AG09309 (cell line): ENCODE results near the gene XRCC3.
"Not testable (repeated sequence)": the region's sequence is repeated elsewhere in the genome, so short reads cannot be mapped to it uniquely, and the experiment has no call there.

ENCODE experiments used
- DNase-seq: peaks from one replicate; pipeline ENCODE4 v3.0.0-alpha.2; 2010; ENCODE audit warnings: low read depth
- H3K4me3 ChIP-seq: 2 replicates; pipeline ENCODE4 v1.5.1; 2011; ENCODE audit warnings: mild to moderate bottlenecking, low read depth, low read length, moderate library complexity; ENCODE audit not compliant: control insufficient read depth
- TF ChIP-seq, protein P1 (sequence below): IDR thresholded peaks from 2 replicates; pipeline ENCODE4 v1.5.1; 2011; ENCODE audit warnings: mild to moderate bottlenecking, low read depth, low read length, inconsistent platforms; ENCODE audit not compliant: insufficient read depth, control insufficient read depth; ENCODE audit errors: missing control alignments

The XRCC3 gene

DNA sequence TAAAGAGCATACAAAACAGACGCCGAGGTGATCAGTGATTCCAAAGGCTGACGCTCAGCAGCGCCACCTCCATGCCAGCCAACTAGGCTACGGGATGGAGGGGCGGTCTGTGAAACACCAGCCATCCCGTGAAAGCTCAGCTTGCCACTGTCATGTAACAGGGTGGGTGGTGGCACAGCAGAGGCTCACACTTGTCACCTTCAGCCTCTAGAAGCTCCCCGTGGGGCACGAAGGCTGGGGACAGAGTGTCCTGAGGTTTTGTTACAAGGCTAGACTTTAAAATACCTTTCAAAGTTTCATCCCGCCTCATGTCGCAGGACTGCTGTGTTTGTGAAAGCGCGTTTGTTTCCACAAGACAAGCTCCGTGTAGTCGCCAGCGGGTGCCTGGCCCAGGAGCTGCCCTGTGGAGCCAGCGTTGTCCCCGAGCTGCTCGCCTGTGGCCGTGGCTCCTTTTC, 20.7 kb downstream of the XRCC3 start:
- TF ChIP-seq, protein P1, sequence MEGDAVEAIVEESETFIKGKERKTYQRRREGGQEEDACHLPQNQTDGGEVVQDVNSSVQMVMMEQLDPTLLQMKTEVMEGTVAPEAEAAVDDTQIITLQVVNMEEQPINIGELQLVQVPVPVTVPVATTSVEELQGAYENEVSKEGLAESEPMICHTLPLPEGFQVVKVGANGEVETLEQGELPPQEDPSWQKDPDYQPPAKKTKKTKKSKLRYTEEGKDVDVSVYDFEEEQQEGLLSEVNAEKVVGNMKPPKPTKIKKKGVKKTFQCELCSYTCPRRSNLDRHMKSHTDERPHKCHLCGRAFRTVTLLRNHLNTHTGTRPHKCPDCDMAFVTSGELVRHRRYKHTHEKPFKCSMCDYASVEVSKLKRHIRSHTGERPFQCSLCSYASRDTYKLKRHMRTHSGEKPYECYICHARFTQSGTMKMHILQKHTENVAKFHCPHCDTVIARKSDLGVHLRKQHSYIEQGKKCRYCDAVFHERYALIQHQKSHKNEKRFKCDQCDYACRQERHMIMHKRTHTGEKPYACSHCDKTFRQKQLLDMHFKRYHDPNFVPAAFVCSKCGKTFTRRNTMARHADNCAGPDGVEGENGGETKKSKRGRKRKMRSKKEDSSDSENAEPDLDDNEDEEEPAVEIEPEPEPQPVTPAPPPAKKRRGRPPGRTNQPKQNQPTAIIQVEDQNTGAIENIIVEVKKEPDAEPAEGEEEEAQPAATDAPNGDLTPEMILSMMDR: no peak
- DNase-seq: no peak
- H3K4me3 ChIP-seq: no peak overlapping the region

DNA sequence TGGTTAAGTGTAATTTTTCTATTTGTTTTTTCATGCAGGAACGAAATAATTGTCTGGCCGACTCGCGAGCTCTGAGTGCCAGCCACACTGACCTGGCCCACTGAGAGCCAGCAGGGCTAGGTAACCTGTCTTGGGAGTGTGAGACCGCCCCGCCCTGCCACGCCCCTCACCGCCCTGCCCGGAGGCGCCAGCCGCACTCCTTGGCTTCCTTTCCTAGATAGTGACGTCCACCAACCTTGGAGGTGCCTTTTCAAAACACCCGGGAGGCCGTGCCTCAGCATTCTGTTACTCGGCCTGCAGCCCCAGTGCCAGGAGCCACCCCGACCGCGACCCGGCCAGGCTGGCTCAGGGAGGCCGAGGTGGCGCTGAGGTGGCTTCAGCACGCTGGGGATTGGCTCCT, 21.7 kb downstream of the XRCC3 start:
- DNase-seq: no peak
- no peak overlapping the region for H3K4me3 ChIP-seq
- TF ChIP-seq, protein P1: no peak

DNA sequence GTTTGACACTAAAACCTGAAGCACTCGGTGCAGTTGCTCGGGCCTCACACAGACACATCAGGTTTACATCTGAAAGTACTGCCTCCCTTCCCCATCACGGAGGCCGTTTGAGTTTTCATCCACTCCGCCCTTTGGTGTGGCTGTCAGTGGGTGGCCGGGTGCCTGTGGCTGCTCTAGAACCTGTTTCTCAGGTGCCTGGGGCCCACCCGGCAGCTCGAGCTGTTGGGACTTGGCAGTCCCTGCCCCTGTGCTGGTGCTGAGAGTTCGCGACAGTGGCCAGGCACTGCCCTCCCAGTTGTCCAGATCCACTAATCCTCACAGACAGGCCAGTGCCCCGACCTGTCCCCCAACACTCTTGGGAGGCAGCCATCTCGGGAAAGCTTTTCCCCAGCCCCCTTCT, 22.4 kb downstream of the XRCC3 start:
- no peak for DNase-seq
- TF ChIP-seq, protein P1: no peak
- H3K4me3 ChIP-seq: no peak overlapping the region

DNA sequence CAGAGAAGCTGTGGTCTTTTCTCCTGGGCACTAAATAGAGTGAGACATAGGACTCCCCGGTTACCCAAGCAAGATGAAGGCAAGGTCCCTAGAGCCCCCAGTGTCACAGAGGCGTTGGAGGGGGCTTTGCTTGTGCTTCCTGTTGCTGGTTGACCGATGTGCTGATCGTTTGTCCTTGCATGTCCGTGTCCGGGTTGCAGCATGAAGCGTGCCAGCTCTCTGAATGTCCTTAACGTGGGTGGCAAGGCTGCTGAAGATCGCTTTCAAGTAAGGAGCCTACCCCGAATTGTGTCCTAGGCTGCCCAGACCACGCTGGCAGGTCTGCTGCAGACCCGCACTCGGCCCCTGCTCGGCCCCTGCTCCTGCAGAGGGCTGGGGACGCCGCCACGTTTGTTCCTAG, 23.1 kb downstream of the XRCC3 start:
- no peak overlapping the region for H3K4me3 ChIP-seq
- TF ChIP-seq, protein P1: no peak
- DNase-seq: no peak

DNA sequence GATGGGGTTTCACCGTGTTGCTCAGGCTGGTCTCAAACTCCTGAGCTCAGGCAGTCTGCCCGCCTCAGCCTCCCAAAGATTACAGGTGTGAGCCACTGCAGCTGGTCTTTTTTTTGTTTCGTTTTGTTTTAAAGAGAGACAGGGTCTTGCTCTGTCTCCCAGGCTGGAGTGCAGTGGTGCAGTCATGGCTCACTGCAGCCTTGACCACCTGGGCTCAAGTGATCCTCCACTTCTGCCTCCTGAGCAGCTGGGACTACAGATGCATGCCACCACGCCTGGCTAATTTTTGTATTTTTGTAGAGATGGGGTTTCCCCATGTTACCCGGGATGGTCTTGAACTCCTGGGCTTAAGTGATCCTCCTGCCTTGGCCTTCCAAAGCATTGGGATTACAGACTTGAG, 23.6 kb downstream of the XRCC3 start:
- DNase-seq, H3K4me3 ChIP-seq: not testable (repeated sequence)

DNA sequence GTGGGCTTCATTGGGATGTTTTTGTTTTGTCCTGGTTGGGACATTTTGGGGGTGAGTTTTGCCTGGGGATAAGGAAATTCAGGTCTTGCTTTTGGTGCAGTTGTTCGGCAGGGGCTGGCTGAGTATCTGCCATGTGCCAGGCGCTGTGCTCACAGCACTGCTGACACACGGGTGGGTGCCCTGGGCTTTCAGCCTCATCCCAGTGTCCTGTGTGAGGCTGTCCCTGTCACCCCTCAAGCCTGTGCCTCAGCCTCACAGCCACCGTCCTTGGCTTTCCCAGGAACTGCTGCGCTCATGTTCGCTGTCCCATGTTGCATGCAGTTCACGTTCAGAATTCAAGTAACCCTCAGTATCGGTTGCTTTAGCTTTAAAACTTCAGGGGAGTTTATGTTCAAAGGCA, 24.9 kb downstream of the XRCC3 start:
- H3K4me3 ChIP-seq: no peak overlapping the region
- DNase-seq: no peak
- TF ChIP-seq, protein P1: no peak

DNA sequence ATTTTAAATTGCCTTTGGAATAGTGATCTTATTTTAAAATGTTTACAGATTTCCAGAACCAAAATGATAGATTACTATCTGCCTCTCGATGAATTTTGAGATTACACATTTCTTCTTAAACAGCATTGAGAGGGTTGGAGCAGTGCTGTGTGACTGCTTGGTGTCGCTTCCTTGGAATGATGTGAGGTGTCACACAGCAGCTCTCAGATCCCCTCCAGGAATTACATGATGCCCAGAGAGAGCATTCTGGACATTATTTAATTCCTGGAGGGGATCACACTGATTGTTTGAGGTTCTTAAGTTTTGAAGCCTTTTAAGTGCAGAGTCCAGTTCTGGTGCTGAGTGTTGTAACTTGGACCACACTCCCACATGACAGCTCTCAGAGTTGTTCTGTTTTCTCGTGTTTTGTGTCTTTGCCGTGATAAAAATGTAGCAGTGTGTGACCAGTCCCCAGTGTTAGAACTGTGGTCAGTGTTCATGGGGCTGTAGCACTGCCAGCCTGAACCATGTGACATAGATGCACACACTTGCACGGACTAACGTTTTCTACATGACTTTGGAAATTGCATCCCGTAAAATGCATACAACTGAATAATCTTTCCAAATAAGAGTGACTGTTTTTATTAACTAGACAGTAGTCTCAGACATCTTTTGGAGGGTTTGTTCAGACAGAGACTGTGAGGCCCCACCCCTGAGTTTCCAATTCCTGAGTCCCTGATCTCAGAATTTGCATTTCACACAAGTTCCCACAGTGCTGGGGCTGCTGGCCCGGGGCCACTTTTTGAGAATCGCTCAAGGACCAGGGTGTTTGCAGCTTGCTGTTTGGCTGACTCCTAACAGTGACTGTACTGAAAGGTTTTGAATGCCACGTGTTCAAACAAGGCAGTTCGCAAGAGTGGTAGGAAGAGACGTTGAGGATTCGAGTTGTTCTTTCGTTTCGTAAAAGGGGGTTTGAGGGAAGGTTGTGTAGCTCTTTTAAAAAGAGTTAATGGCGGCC, 26.0 kb downstream of the XRCC3 start:
- no peak overlapping the region for H3K4me3 ChIP-seq
- TF ChIP-seq, protein P1: no peak
- DNase-seq: no peak
